ENCODE data around the gene TFIP11. TPM values are rescaled to one million over a fixed set of nuclear protein-coding genes. Genes with fewer than 3 reads are reported as not detected.
"Not testable (repeated sequence)": the region's sequence is repeated elsewhere in the genome, so short reads cannot be mapped to it uniquely, and the experiment has no call there.

TFIP11 gene
- total RNA-seq, 2 experiments from 2014 or later = 111 TPM

DNA sequence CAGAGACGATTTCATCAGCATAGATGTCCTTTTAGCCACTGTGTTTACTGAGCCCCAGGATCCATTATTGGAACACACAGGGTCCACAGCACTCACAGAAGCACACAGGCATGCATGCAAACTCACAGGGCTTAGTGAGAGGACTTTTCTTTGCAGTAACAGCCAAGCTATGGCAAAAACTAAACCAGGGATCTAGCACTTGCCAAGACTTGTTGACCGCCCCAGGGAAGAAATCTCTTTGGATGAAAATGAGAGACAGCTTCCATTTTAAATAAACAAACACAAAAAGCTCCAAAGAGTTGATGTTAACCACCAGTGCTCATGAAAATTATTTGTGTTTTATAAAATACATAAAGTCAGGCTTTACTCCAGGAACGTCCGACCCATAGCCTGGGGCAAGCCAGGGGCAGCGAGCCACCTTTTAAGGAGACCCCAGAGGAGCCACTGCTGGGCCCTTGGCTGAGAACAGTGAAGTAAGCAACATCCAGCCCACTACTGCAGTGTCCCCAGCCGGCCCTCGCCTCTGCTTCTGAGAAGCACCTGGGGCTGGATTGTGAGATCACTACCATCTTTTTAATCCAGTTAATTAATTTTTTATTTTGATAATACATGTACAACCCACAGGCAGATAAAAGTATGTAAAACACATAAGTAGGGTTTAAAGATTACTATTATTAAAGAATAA lies 22.0 kb upstream of the TFIP11 start:
- CTCF ChIA-PET = no interaction called here
- no peak overlapping the region for H3K4me3 ChIP-seq (ENCODE audit: low read length)
- H3K36me3 Mint-ChIP-seq (ENCODE audit: low read depth) = peaks cover 58% of the 10 kb centered on the region
- H3K9me3 Mint-ChIP-seq = no peaks in the 10 kb centered on the region
- DNase-seq = no peak
- H3K36me3 ChIP-seq (ENCODE audit: insufficient read depth, low read length) = peaks cover 73% of the 10 kb centered on the region
- intact Hi-C loops (cut with DNase I, micrococcal nuclease) = no loop called here
- H3K9me3 ChIP-seq (ENCODE audit: control insufficient read depth in 1 of 2, insufficient read depth in 1 of 2, low read length in 2 of 2) = no peaks in the 10 kb centered on the region
- no peak overlapping the region for H3K4me3 Mint-ChIP-seq
- no peaks in the 10 kb centered on the region for H3K27me3 ChIP-seq (ENCODE audit: control insufficient read depth in 1 of 2, insufficient read depth in 2 of 2, low read length in 2 of 2)
- H3K4me1 ChIP-seq (ENCODE audit: insufficient read depth, low read length) = no peaks in the 10 kb centered on the region
- H3K27ac Mint-ChIP-seq = no peak overlapping the region
- POLR2A ChIA-PET = no interaction called here
- H3K27ac ChIP-seq (ENCODE audit: low read depth in 1 of 2, low read length in 2 of 2) = no peak overlapping the region
- H3K27me3 Mint-ChIP-seq = no peaks in the 10 kb centered on the region
- ATAC-seq (ENCODE audit: poor library complexity) = no peak
- H3K4me1 Mint-ChIP-seq (ENCODE audit: low read depth) = no peaks in the 10 kb centered on the region
- TF ChIP-seq, protein P1, sequence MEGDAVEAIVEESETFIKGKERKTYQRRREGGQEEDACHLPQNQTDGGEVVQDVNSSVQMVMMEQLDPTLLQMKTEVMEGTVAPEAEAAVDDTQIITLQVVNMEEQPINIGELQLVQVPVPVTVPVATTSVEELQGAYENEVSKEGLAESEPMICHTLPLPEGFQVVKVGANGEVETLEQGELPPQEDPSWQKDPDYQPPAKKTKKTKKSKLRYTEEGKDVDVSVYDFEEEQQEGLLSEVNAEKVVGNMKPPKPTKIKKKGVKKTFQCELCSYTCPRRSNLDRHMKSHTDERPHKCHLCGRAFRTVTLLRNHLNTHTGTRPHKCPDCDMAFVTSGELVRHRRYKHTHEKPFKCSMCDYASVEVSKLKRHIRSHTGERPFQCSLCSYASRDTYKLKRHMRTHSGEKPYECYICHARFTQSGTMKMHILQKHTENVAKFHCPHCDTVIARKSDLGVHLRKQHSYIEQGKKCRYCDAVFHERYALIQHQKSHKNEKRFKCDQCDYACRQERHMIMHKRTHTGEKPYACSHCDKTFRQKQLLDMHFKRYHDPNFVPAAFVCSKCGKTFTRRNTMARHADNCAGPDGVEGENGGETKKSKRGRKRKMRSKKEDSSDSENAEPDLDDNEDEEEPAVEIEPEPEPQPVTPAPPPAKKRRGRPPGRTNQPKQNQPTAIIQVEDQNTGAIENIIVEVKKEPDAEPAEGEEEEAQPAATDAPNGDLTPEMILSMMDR (IDR thresholded peaks at IDR 0.05) = no peak

DNA sequence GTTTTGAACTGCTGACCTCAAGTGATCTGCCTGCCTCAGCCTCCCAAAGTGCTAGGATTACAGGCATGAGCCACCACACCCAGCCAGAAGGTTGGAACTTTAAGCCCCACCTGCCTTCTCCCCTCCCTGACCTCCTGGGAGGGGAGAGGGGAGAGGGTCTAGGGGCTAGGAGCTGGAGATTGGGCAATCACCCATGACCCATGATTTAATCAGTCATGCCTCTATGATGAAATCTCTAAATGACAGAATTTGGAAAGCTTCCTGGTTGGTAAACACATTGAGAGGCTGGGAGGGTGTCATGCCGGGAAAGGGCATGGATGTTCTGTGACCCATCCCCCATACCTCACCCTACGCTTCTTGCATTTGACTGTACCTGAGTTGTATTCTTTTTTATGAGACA lies 17.1 kb upstream of the TFIP11 start:
- POLR2A ChIA-PET = no interaction called here
- H3K27me3 ChIP-seq (ENCODE audit: control insufficient read depth in 1 of 2, insufficient read depth in 2 of 2, low read length in 2 of 2) = no peaks in the 10 kb centered on the region
- H3K4me3 ChIP-seq (ENCODE audit: low read length) = no peak overlapping the region
- TF ChIP-seq, protein P1 (IDR thresholded peaks at IDR 0.05) = no peak
- Mint-ChIP-seq H3K36me3 (ENCODE audit: low read depth) (peaks cover 56% of the 10 kb centered on the region), H3K27me3 (no peaks in the 10 kb centered on the region), H3K4me3 (no peak overlapping the region), H3K9me3 (no peaks in the 10 kb centered on the region), H3K27ac (no peak overlapping the region), H3K4me1 (ENCODE audit: low read depth) (no peaks in the 10 kb centered on the region)
- H3K4me1 ChIP-seq (ENCODE audit: insufficient read depth, low read length) = no peaks in the 10 kb centered on the region
- DNase-seq (no peak), ATAC-seq (ENCODE audit: poor library complexity) (no peak)
- H3K27ac ChIP-seq (ENCODE audit: low read depth in 1 of 2, low read length in 2 of 2) = no peak overlapping the region
- peaks cover 58% of the 10 kb centered on the region for H3K36me3 ChIP-seq (ENCODE audit: insufficient read depth, low read length)
- CTCF ChIA-PET = no interaction called here
- H3K9me3 ChIP-seq (ENCODE audit: control insufficient read depth in 1 of 2, insufficient read depth in 1 of 2, low read length in 2 of 2) = no peaks in the 10 kb centered on the region
- intact Hi-C loops (cut with DNase I, micrococcal nuclease) = no loop called here

DNA sequence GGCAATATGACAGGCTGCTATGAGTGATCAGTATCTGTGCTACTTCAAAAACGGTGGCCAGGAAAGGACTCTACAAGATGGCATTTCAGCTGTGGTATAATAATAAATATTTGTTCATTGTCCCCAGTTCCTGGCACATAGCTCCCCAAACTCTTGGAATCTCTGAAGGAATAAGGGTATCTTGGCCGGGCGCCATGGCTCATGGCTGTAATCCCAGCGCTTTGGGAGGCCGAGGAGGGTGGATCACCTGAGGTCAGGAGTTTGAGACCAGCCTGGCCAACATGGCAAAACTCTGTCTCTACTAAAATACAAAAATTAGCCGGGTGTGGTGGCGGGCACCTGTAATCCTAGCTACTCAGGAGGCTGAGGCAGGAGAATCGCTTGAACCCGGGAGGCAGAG lies 16.2 kb upstream of the TFIP11 start:
- H3K9me3 Mint-ChIP-seq; H3K4me3 ChIP-seq (ENCODE audit: low read length); H3K27ac Mint-ChIP-seq; POLR2A ChIA-PET; H3K9me3 ChIP-seq (ENCODE audit: control insufficient read depth in 1 of 2, insufficient read depth in 1 of 2, low read length in 2 of 2); intact Hi-C loops (cut with DNase I, micrococcal nuclease); CTCF ChIA-PET; H3K4me1 Mint-ChIP-seq (ENCODE audit: low read depth); H3K4me1 ChIP-seq (ENCODE audit: insufficient read depth, low read length); DNase-seq; H3K27ac ChIP-seq (ENCODE audit: low read depth in 1 of 2, low read length in 2 of 2); H3K27me3 ChIP-seq (ENCODE audit: control insufficient read depth in 1 of 2, insufficient read depth in 2 of 2, low read length in 2 of 2); H3K4me3 Mint-ChIP-seq; H3K27me3 Mint-ChIP-seq; ATAC-seq (ENCODE audit: poor library complexity): not testable (repeated sequence)
- H3K36me3 ChIP-seq (ENCODE audit: insufficient read depth, low read length) = peaks cover 56% of the 10 kb centered on the region
- peaks cover 56% of the 10 kb centered on the region for H3K36me3 Mint-ChIP-seq (ENCODE audit: low read depth)

Measured in CD4-positive, alpha-beta T cell (primary cell).